GM18499 (cell line): Measurements from ENCODE around the gene GFRA1.

Experiments
- ATAC-seq: cut with Tn5 transposase; IDR thresholded peaks from one replicate; pipeline ENCODE4 v1.9.1; 2021; ENCODE audit warnings: moderate number of reproducible peaks; ENCODE audit not compliant: insufficient read depth, unreplicated experiment

GFRA1 gene

GRCh38 chr10:116201670-116202430, 71.2 kb downstream of the GFRA1 start:
- ATAC-seq, result no peak

- ATAC-seq, result no peak
Measured at GRCh38 chr10:116201011-116201410, 72.0 kb downstream of the GFRA1 start.

DNA sequence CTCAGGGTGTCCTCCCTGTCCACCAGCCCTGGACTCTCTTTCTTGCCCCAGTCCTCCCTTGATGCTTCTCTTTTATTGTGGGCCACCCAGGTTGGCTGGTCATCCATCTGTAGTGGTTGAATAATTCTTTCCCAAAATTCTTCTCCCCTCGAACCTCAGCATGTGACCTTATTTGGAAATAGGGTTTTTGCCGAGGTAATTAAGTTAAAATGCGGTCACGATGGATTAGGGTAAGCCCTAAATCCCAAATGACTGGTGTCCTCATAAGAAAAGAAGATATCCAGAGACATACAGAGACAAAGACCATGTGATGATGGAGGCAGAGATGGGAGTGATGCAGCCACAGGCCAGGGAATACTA, 74.3 kb downstream of the GFRA1 start:
- ATAC-seq, result no peak

DNA sequence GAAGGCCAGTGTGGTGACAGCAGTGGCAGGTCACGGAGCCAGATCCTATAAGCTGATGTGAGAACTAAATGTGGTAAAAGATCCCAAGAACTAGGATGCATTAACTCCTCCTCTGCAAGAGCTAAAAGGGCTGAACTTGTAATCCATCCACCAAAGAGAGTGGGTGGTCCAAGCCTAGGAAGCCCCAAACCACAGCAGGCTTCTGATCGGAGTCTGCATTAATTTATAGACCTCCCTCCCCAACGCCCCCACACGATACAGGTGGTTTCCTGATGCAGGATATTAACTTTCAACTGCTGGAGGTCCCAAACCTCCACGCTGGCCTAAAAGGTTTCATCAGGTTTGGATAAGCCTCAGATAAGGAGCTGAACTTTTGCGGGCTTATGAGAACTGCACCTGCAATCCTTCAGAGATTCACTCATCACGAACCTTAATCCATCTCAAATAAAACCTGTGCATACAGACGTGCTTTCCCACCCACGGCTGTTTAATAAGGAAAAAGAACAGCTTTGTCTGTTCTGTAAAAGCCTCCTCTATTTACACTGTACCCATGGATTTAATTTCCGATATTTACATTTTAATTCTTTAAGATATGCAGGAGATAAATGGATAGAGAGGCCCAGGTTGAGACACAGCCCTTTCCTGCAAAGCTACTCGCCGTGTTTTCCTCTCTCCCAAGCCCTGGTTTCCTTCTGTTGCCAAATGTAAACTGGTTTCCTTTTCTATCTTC, 74.9 kb downstream of the GFRA1 start:
- ATAC-seq, result no peak

DNA sequence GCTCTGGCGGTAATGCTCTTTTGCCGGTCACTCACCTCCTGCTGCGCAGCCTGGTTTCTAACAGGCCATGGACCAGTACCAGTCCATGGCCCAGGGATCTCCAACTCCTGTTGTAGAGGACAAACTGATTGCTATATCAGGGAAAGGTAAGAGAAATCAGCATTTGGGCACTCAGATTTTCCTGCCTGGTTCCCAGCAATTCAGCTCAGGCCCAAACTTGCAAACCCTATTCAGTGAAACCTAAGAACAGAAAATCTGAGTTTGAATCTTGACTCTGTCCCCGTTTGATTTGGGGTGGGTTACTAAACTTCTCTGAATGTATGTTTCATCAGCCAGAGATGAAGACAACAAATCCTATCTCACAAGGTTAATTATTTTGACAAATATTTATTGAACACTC, 77.4 kb downstream of the GFRA1 start:
- ATAC-seq, result no peak

DNA sequence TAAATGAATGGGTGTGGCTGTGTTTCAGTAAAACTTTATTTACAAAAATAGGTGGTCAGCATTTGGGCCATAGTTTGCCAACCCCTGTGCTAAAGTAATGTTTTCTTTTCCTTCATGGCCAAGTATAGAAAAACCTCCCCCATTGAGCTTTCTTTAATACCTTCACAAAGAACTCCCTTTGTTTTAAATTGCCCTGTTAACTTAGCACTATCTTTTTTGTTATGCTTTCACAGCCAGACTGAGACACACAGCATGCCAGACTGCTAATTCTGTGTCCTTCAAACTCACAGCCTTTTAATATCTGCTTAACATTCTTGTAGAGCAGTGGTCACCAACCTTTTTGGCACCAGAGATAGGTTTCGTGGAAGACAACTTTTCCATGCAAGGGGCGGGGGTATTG, 78.0 kb downstream of the GFRA1 start:
- no peak for ATAC-seq

- no peak for ATAC-seq
Measured at GRCh38 chr10:116194061-116194460, 78.9 kb downstream of the GFRA1 start.

DNA sequence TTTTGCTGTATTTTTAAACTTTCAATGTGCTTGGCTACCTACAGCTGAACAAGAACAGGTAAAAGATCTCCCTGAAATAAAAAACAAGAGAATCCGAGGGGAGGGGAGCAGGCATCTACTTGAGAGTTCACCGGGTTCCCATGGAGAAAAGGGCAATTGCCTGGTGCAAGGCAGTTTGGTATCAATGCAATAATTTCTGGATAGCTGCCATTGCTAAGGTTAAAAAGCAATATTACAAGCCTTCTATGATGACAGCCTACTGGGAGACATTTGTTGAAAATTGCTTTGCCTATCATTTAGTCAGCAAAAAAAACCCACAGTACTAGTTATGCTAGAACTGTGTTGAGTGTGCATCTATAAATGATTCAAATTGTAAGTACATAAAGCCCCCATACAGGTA, 82.1 kb downstream of the GFRA1 start:
- no peak for ATAC-seq

GRCh38 chr10:116186273-116186672, 86.7 kb downstream of the GFRA1 start:
- ATAC-seq, result no peak

- ATAC-seq, result no peak
Measured at GRCh38 chr10:116185199-116185867, 87.7 kb downstream of the GFRA1 start.

DNA sequence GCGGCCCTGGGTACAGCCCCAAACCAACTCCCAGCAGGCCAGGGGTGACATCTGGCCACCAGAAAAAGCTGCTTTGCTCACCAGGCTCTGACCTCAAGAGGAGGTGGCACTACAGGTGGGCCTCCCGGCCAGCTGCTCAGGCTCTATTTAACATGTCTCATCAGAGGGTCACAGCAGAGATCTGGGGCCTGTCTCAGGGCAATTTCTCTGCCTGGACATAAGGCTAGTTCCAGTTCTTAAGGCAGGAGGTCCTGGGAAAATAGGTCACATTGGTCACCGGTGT, 88.6 kb downstream of the GFRA1 start:
- ATAC-seq, result no peak

DNA sequence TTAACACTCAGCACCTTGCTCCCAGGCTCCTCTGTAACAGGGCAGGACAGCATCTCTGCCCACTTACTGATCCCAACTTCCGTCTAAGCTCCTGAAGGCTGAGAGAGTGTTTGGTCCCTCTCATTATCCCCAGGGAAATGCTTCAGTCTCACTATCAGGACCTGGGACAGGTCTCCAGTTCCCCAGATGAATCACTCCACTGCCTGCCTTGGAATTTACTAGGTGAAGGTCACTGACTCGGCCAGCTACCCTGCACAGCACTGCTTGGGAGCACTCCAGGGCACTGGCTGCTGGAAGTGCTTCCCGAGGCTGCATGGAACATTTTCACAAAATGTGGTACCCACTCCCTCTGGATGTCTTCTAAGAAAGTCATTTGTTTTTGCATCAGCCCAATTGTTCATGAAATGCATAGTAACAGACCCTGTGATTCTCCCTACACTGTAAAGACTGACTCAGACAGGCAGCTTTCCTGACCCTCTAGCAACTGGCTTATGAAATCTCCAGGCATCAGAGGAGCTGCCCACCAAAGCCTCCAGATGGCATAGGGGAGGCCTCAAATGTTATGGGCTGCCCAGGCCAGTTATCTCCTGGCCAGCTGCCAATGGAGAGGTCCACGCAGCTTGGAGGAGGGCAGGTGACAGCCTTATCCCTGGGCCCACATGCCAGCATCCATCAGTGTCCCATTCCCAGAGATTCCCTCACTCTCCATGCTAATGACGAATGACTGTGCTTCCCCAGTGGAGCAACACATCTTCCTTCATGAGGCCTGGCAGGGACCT, 89.1 kb downstream of the GFRA1 start:
- ATAC-seq, result no peak

GRCh38 chr10:116182426-116182825, 90.6 kb downstream of the GFRA1 start:
- no peak for ATAC-seq

DNA sequence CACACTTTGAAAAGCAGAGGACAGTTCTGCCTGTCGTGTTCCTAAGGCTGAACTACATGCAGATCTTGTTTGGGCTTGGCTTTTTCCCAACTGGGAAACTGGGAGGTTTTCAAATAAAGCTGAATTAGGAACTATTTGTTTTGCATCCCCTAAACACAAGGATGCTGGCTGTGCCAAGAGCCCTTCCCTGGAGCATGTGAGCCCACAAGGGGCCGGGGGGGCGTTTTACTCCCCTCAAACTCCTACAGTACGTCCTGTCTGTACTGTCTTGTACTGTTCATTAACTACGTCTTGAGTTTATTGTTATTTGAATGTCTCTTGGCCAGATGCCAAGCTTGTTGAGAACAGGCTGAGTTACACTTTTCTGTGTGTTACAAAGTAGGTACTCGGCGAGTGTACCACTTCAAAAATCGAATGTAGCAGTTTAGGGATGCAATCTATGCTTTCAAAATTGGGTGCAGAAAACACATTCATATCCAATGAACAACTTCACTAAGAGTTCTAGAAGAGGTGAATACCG, 94.9 kb downstream of the GFRA1 start:
- no peak for ATAC-seq

- ATAC-seq, result no peak
Measured at GRCh38 chr10:116175231-116175630, 97.8 kb downstream of the GFRA1 start.

DNA sequence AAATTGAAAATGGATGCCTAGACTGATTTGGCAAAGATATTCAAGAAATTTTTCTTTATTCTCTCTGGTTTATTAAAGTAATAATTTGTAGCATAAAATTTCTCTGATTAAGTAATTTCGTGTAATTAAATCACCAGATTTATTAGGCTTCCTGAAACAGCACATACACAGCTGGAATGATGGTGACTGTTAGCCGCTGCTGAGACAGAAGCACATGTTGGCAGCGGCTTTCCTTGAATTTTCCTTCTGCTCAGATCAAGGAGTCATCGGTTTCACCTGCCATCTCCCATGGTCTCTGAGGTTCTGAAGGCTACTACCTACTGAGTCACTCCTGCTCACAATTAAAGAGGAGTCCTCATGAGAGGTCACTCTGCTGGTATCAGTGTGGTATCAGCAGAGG, 101.5 kb downstream of the GFRA1 start:
- ATAC-seq, result no peak

DNA sequence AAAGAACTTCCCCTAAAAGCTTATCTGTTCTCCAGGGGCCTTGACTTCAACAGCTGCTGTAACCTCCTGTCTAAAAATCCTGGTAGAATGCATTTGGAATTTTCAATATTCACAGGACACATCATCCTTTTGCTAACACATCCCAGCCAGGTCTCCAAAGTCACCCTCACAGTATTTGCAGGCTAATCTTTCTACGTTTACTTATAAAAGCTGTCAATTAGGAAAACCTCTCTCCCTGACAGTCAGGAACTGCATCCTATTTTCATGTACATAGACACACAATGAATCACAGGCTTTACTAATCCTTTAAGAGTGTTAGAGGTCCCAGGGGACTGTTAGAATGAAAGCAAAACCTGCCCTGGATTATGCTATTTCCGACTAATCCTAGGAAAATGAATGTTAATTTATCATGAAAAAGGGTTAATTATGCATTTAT, 102.2 kb downstream of the GFRA1 start:
- ATAC-seq, result no peak

- no peak for ATAC-seq
Measured at GRCh38 chr10:116169782-116170445, 103.1 kb downstream of the GFRA1 start.

GRCh38 chr10:116168745-116169144, 104.3 kb downstream of the GFRA1 start:
- no peak for ATAC-seq

DNA sequence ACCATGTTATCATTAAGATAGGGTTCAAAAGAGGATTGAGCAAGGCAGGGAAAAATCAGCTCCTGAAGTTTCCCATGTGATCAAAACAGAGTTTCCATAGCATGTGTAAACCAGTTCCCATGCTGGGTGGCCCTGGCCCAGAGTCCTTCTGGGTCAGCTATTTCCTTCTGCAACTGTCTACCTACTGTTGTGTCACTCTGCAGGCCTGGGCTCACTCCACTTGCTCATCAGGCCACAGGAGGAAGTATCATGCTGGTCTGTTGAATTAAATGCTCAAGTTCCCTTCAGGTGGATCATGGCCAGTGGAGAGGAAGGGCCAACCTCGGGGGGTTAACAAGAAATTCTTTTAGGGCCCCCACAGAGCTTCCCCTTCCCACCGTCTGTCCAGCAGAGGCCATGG, 104.7 kb downstream of the GFRA1 start:
- no peak for ATAC-seq
